HCT116 (cell line): ENCODE measurements around the gene TROAP. TPM values are rescaled to one million over a fixed set of nuclear protein-coding genes. Genes with fewer than 3 reads are reported as not detected.

ENCODE experiments used
- ATAC-seq: fragments of 200-7000 bp; cut with Tn5 transposase; 2 replicates; pipeline ENCODE4 v1.9.1; 2020; ENCODE audit warnings: mild to moderate bottlenecking, moderate library complexity
- BruUV-seq: library from RNA; stranded (reverse); fragments of 400-500 nt; replicated peaks from 2 replicates; lab custom pipeline; 2021; lab: Mats Ljungman, UMichigan
- CTCF ChIA-PET: fragments of 300-600 bp; sonication (Branson Sonifier 250); formaldehyde crosslinking; loops from one replicate; lab custom pipeline; 2021; ENCODE audit warnings: antibody characterized with exemption; lab: Charles Lee
- POLR2A ChIA-PET: fragments of 300-600, 350-600 bp; sonication (Branson Sonifier 250); formaldehyde crosslinking; loops from one replicate; lab custom pipeline; 2021; ENCODE audit warnings: antibody characterized with exemption; lab: Charles Lee
- RAD21 ChIA-PET, 2 experiments: fragments of 300-600 bp; sonication (Branson Sonifier 250); formaldehyde crosslinking; loops; one replicate each; lab custom pipeline; 2023; ENCODE audit warnings: low total read pairs in 2 of 2; ENCODE audit not compliant: uncharacterized antibody in 2 of 2, unreplicated experiment in 2 of 2, low non-redundant PET in 1 of 2; lab: Charles Lee
- DNase-seq: peaks from one replicate; pipeline ENCODE4 v3.0.0-alpha.2; 2010; ENCODE audit warnings: low read depth, low spot score
- H2AFZ ChIP-seq: fragments of 200-600 bp; shearing (Covaris generic), sonication (generic); 2 replicates; pipeline ENCODE4 v1.6.1; 2017; ENCODE audit warnings: low read depth, mixed run types, mixed read lengths, antibody characterized with exemption, low read length; ENCODE audit not compliant: poor library complexity, severe bottlenecking
- H3K27ac ChIP-seq: 2 replicates; pipeline ENCODE4 v1.5.1; 2012; ENCODE audit warnings: low read depth, low read length
- H3K27me3 ChIP-seq: fragments of 200-600 bp; sonication (generic); 2 replicates; pipeline ENCODE4 v1.6.1; 2016; ENCODE audit warnings: mixed run types, low read length, mixed read lengths; ENCODE audit not compliant: insufficient read depth
- H3K36me3 ChIP-seq, 2 experiments: fragments of 200-500 bp in 1 of 2; fragments of 200-600 bp in 1 of 2; sonication (Bioruptor generic) in 1 of 2; sonication (generic) in 1 of 2; 2 replicates each; pipeline versions ENCODE4 v1.5.1 to v1.6.1; 2014 to 2016; ENCODE audit warnings: low read length in 2 of 2, inconsistent platforms in 1 of 2, mixed read lengths in 1 of 2, mixed run types in 1 of 2; ENCODE audit not compliant: insufficient read depth in 2 of 2, control insufficient read depth in 1 of 2
- H3K4me1 ChIP-seq, 2 experiments: fragments of 200-600 bp in 1 of 2; sonication (generic) in 1 of 2; 2 replicates each; pipeline versions ENCODE4 v1.5.1 to v1.6.1; 2012 to 2017; ENCODE audit warnings: low read length in 2 of 2, inconsistent platforms in 1 of 2, mild to moderate bottlenecking in 1 of 2, mixed read lengths in 1 of 2, mixed run types in 1 of 2, moderate library complexity in 1 of 2; ENCODE audit not compliant: insufficient read depth in 2 of 2, control insufficient read depth in 1 of 2
- H3K4me2 ChIP-seq: fragments of 200-600 bp; sonication (generic); 2 replicates; pipeline ENCODE4 v1.6.1; 2017; ENCODE audit warnings: mixed run types, low read length, mixed read lengths
- H3K4me3 ChIP-seq, 2 experiments: fragments of 200-600 bp in 1 of 2; sonication (generic) in 1 of 2; replicated peaks in 1 of 2; 2 replicates each; pipeline ENCODE4 v1.5.1; 2011 to 2016; ENCODE audit warnings: low read length in 2 of 2, control low read depth in 1 of 2, low read depth in 1 of 2, mild to moderate bottlenecking in 1 of 2, mixed read lengths in 1 of 2, mixed run types in 1 of 2
- H3K79me2 ChIP-seq: fragments of 200-600 bp; sonication (generic); 2 replicates; pipeline ENCODE4 v1.6.1; 2017; ENCODE audit warnings: mild to moderate bottlenecking, mixed run types, low read length, moderate library complexity, mixed read lengths; ENCODE audit not compliant: insufficient read depth
- H3K9ac ChIP-seq: fragments of 200-600 bp; sonication (generic); 2 replicates; pipeline ENCODE4 v1.6.1; 2016; ENCODE audit warnings: low read length, mixed read lengths
- H3K9me2 ChIP-seq: fragments of 200-600 bp; sonication (generic), shearing (Covaris generic); 2 replicates; pipeline ENCODE4 v1.6.1; 2017; ENCODE audit warnings: mixed run types, mild to moderate bottlenecking, moderate library complexity; ENCODE audit not compliant: insufficient read depth
- H3K9me3 ChIP-seq, 2 experiments: fragments of 200-500 bp in 1 of 2; fragments of 200-600 bp in 1 of 2; sonication (Bioruptor generic) in 1 of 2; sonication (generic) in 1 of 2; 2 replicates each; pipeline ENCODE4 v1.6.1; 2014 to 2017; ENCODE audit warnings: low read length in 2 of 2, mixed read lengths in 2 of 2, inconsistent platforms in 1 of 2, low read depth in 1 of 2, mild to moderate bottlenecking in 1 of 2, mixed run types in 1 of 2, moderate library complexity in 1 of 2; ENCODE audit not compliant: control insufficient read depth in 1 of 2, insufficient read depth in 1 of 2
- H4K20me1 ChIP-seq: fragments of 200-600 bp; sonication (generic), shearing (Covaris generic); 2 replicates; pipeline ENCODE4 v1.6.1; 2017; ENCODE audit warnings: mixed run types, mild to moderate bottlenecking, moderate library complexity; ENCODE audit not compliant: insufficient read depth
- ATF3 ChIP-seq: IDR thresholded peaks from 2 replicates; pipeline ENCODE4 v1.6.1; 2012
- CBX3 ChIP-seq: IDR thresholded peaks from 2 replicates; pipeline ENCODE4 v1.6.1; 2012; ENCODE audit warnings: low read depth
- CEBPB ChIP-seq: IDR thresholded peaks from 2 replicates; pipeline ENCODE4 v1.6.1; 2012; ENCODE audit warnings: low read depth
- CTCF ChIP-seq, 3 experiments: fragments of 200-600 bp in 1 of 3; sonication (generic) in 1 of 3; IDR thresholded peaks in 2 of 3; conservative IDR thresholded peaks in 1 of 3; 2 replicates each; pipeline ENCODE4 v1.5.1; 2012 to 2017; ENCODE audit warnings: low read depth in 2 of 3, low read length in 2 of 3, antibody characterized with exemption in 1 of 3, borderline replicate concordance in 1 of 3, control low read depth in 1 of 3, mild to moderate bottlenecking in 1 of 3, mixed read lengths in 1 of 3, mixed run types in 1 of 3, moderate library complexity in 1 of 3; ENCODE audit not compliant: insufficient read depth in 1 of 3
- EGR1 ChIP-seq: IDR thresholded peaks from 2 replicates; pipeline ENCODE4 v1.6.1; 2012; ENCODE audit warnings: low read depth
- EZH2 ChIP-seq: fragments of 200-600 bp; sonication (generic); IDR thresholded peaks from 2 replicates; pipeline ENCODE4 v1.6.1; 2017; ENCODE audit warnings: antibody characterized with exemption, mixed run types
- EZH2phosphoT487 ChIP-seq: fragments of 200-600 bp; IDR thresholded peaks from 2 replicates; pipeline ENCODE4 v1.6.1; 2018; ENCODE audit warnings: antibody characterized with exemption, borderline replicate concordance
- FOSL1 ChIP-seq: IDR thresholded peaks from 2 replicates; pipeline ENCODE4 v1.6.1; 2012; ENCODE audit warnings: low read depth
- JUND ChIP-seq: IDR thresholded peaks from 2 replicates; pipeline ENCODE4 v1.6.1; 2012
- MAX ChIP-seq: IDR thresholded peaks from 2 replicates; pipeline ENCODE4 v1.6.1; 2012
- POLR2A ChIP-seq: IDR thresholded peaks from 2 replicates; pipeline ENCODE4 v1.7.0; 2011; ENCODE audit warnings: borderline replicate concordance; ENCODE audit not compliant: insufficient read depth, insufficient read length; ENCODE audit errors: extremely low read depth
- POLR2AphosphoS5 ChIP-seq: IDR thresholded peaks from 2 replicates; pipeline ENCODE4 v1.6.1; 2011; ENCODE audit warnings: mild to moderate bottlenecking, low read depth, low read length, moderate library complexity
- RAD21 ChIP-seq: IDR thresholded peaks from 2 replicates; pipeline ENCODE4 v1.6.1; 2012; ENCODE audit warnings: low read depth, mild to moderate bottlenecking
- ZBTB33 ChIP-seq: IDR thresholded peaks from 2 replicates; pipeline ENCODE4 v1.6.1; 2011; ENCODE audit warnings: mild to moderate bottlenecking, low read length, moderate library complexity; ENCODE audit not compliant: insufficient replicate concordance; ENCODE audit errors: extremely low read depth
- ZFX ChIP-seq: fragments of 450-650 bp; IDR thresholded peaks from 2 replicates; pipeline ENCODE4 v1.6.1; 2017
- intact Hi-C: fragments of 100-400 bp; cut with micrococcal nuclease; formaldehyde crosslinking; loops from 2 replicates; pipeline ENCODE4 v1.10.0; 2022
- total RNA-seq: library from RNA; stranded (reverse); gene quantifications from one replicate; pipeline ENCODE4 v1.2.1, GENCODE V29; 2021; ENCODE audit not compliant: unreplicated experiment

TROAP gene
- total RNA-seq, 1 experiment from 2014 or later = 99.1 TPM

- Histone ChIP-seq H4K20me1 (peaks cover 5% of the 10 kb centered on the region; the same call in 1 of the 2 replicates), H3K4me1 (peaks cover 38 to 52% of the 10 kb centered on the region in 2 experiments)
- peak; percentile 85 for ATAC-seq
- TF ChIP-seq ZFX (peak; percentile 68), EGR1 (no peak), ATF3 (no peak), RAD21 (0 out of 2 replicates have a peak, but pooled peaks have one; percentile 1), POLR2A (peak; percentile 71), CTCF (IDR thresholded peaks at IDR 0.05 in 2 of 3, conservative IDR thresholded peaks at IDR 0.05 in 1 of 3; ENCODE audit: borderline replicate concordance in 1 of 3, insufficient read depth in 1 of 3, low read depth in 2 of 3, low read length in 2 of 3) (0 out of 6 replicates have a peak, but pooled peaks of 2 of the 3 experiments have one; percentile 11 to 12), FOSL1 (no peak), POLR2AphosphoS5 (peak; percentile 68), CBX3 (no peak), ZBTB33 (peak; percentile 48), JUND (no peak), EZH2 (no peak), CEBPB (no peak), EZH2phosphoT487 (no peak), MAX (peak; percentile 50; the same call in 1 of the 2 replicates)
- TF ChIP-seq, all 23 proteins: peak for 7
- DNase-seq = peak; percentile 80
- ChIA-PET POLR2A (interaction anchor here (0.5 to 1.9 kb wide), 21 partner anchors 8 to 540 kb away, joined by 3 to 16 read pairs (median 5); partner anchors contain the start of gene TROAP), RAD21 (interaction anchor here (0.5 to 1.7 kb wide), 9 partner anchors 8 to 1402 kb away, joined by 3 to 7 read pairs (median 3); no protein-coding TSS in a partner anchor), CTCF (interaction anchor here (0.7 to 2.6 kb wide), 10 partner anchors 9 to 214 kb away, joined by 4 to 28 read pairs (median 7); no protein-coding TSS in a partner anchor)
- Histone ChIP-seq H3K27ac (peak overlapping the region; percentile 99), H3K9me2 (no peaks in the 10 kb centered on the region), H3K9me3 (no peaks in the 10 kb centered on the region), H3K36me3 (no peaks in the 10 kb centered on the region), H3K4me3 (peak overlapping the region; percentile 65 to 71), H2AFZ (no peak overlapping the region), H3K4me2 (peak overlapping the region; percentile 71), H3K9ac (peak overlapping the region; percentile 92), H3K27me3 (no peaks in the 10 kb centered on the region), H3K79me2 (peaks cover 51% of the 10 kb centered on the region)
- TSS peak; percentile 91 for BruUV-seq
- intact Hi-C loops = loop anchor here (2.0 kb wide), 1 partner anchor 148 kb away; no protein-coding TSS in a partner anchor
Observed at GRCh38 chr12:49366652-49367380, 43.8 kb downstream of the TROAP start.
